Loucy (cell line): Measurements from ENCODE around the gene FAXC.

Experiments used
- EZH2phosphoT487 ChIP-seq: fragments of 200-600 bp; IDR thresholded peaks from 2 replicates; pipeline ENCODE4 v1.6.1; 2018; ENCODE audit warnings: antibody characterized with exemption, mild to moderate bottlenecking, moderate library complexity, borderline replicate concordance
- TF ChIP-seq, protein P1 (sequence below): fragments of 200-600 bp; sonication (generic); conservative IDR thresholded peaks from 2 replicates; pipeline ENCODE4 v1.5.1; 2014; ENCODE audit warnings: mild to moderate bottlenecking, antibody characterized with exemption, low read length

DNA sequence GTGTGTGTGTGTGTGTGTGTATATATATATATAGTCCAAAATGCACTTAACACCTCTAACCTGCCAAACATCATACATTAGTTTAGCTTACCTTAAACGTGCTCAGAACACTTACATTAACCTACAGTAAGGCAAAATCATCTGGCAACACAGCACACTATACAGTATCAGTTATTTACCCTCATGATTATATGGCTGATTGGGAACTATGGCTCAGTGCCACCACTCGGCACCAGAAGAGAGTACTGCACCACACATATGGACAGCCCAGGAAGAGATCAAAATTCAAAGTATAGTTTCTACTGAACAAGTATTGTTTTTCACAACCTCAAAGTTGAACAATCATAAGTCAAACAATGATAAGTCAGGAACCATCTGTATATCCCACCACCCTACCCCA lies 59.8 kb downstream of the FAXC start:
- TF ChIP-seq, protein P1, sequence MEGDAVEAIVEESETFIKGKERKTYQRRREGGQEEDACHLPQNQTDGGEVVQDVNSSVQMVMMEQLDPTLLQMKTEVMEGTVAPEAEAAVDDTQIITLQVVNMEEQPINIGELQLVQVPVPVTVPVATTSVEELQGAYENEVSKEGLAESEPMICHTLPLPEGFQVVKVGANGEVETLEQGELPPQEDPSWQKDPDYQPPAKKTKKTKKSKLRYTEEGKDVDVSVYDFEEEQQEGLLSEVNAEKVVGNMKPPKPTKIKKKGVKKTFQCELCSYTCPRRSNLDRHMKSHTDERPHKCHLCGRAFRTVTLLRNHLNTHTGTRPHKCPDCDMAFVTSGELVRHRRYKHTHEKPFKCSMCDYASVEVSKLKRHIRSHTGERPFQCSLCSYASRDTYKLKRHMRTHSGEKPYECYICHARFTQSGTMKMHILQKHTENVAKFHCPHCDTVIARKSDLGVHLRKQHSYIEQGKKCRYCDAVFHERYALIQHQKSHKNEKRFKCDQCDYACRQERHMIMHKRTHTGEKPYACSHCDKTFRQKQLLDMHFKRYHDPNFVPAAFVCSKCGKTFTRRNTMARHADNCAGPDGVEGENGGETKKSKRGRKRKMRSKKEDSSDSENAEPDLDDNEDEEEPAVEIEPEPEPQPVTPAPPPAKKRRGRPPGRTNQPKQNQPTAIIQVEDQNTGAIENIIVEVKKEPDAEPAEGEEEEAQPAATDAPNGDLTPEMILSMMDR, result no peak
- TF ChIP-seq EZH2phosphoT487, result no peak
